ENCODE measurements around the gene CFDP1.

CFDP1 gene

GRCh38 chr16:75406943-75407342, 26.4 kb downstream of the CFDP1 start:
- no peak for DNase-seq (ENCODE audit: low spot score)

GRCh38 chr16:75402821-75403475, 30.4 kb downstream of the CFDP1 start:
- DNase-seq (ENCODE audit: low spot score) = peak; percentile 62

- no peak for DNase-seq (ENCODE audit: low spot score)
Observed at GRCh38 chr16:75402159-75402820, 31.0 kb downstream of the CFDP1 start.

GRCh38 chr16:75401691-75402090, 31.6 kb downstream of the CFDP1 start:
- no peak for DNase-seq (ENCODE audit: low spot score)

GRCh38 chr16:75398333-75398732, 35.0 kb downstream of the CFDP1 start:
- no peak for DNase-seq (ENCODE audit: low spot score)

- DNase-seq (ENCODE audit: low spot score) = no peak
Observed at GRCh38 chr16:75394941-75395340, 38.4 kb downstream of the CFDP1 start.

- no peak for DNase-seq (ENCODE audit: low spot score)
Observed at GRCh38 chr16:75392906-75393305, 40.4 kb downstream of the CFDP1 start.

GRCh38 chr16:75390926-75391653, 42.2 kb downstream of the CFDP1 start:
- DNase-seq (ENCODE audit: low spot score) = no peak

GRCh38 chr16:75389096-75389690, 44.1 kb downstream of the CFDP1 start:
- DNase-seq (ENCODE audit: low spot score) = no peak

GRCh38 chr16:75387951-75388350, 45.4 kb downstream of the CFDP1 start:
- DNase-seq (ENCODE audit: low spot score) = no peak

GRCh38 chr16:75385507-75386152, 47.7 kb downstream of the CFDP1 start:
- peak; percentile 94 for DNase-seq (ENCODE audit: low spot score)

GRCh38 chr16:75383141-75383540, 50.2 kb downstream of the CFDP1 start:
- DNase-seq (ENCODE audit: low spot score) = no peak

GRCh38 chr16:75382611-75383010, 50.7 kb downstream of the CFDP1 start:
- no peak for DNase-seq (ENCODE audit: low spot score)

- DNase-seq (ENCODE audit: low spot score) = no peak
Observed at GRCh38 chr16:75380870-75381269, 52.4 kb downstream of the CFDP1 start.

GRCh38 chr16:75379911-75380847, 53.1 kb downstream of the CFDP1 start:
- DNase-seq (ENCODE audit: low spot score) = no peak

GRCh38 chr16:75379339-75379738, 54.0 kb downstream of the CFDP1 start:
- DNase-seq (ENCODE audit: low spot score) = no peak

- no peak for DNase-seq (ENCODE audit: low spot score)
Observed at GRCh38 chr16:75378616-75379015, 54.7 kb downstream of the CFDP1 start.

GRCh38 chr16:75377729-75378386, 55.4 kb downstream of the CFDP1 start:
- DNase-seq (ENCODE audit: low spot score) = no peak

GRCh38 chr16:75376475-75377161, 56.7 kb downstream of the CFDP1 start:
- DNase-seq (ENCODE audit: low spot score) = no peak

- DNase-seq (ENCODE audit: low spot score) = no peak
Observed at GRCh38 chr16:75374388-75374787, 58.9 kb downstream of the CFDP1 start.

Measured in hematopoietic multipotent progenitor cell treated with erythropoietin and hydrocortisone succinate and interleukin-3 and kit ligand, for 15 days (in vitro differentiated cells).